HL-60 (cell line): Measurements from ENCODE around the gene NR5A2.

ENCODE experiments used
- CTCF ChIP-seq: IDR thresholded peaks from one replicate; pipeline ENCODE4 v1.5.1; 2011; ENCODE audit warnings: low read length, control low read depth, inconsistent platforms; ENCODE audit not compliant: insufficient read depth
- POLR2AphosphoS5 ChIP-seq: IDR thresholded peaks from 2 replicates; pipeline ENCODE4 v1.6.1; 2012; ENCODE audit warnings: low read depth

DNA sequence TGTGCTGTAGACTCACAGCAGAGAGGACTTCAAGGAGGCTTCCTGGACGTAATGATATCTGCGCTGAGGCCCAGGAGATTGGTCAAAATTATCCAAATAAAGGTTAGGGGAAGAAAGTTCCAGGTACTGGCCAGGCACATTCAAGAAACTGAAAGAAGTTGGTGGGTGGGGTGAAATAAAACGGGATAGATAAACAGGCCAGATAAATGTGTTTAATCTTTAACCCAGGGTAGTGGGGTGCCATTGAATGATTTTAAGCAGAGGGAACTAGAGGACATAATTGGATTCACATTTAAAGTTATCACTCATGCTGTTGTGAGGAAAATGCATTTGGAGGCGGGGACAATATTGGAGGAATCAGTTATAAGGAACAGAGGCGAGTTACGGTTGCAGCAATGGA lies 134.7 kb downstream of the NR5A2 start:
- TF ChIP-seq POLR2AphosphoS5: no peak
- no peak for TF ChIP-seq CTCF
